ENCODE measurements around the gene CBR1. TPM values are rescaled to one million over a fixed set of nuclear protein-coding genes. Genes with fewer than 3 reads are reported as not detected.

CBR1 gene
- total and polyA plus RNA-seq, 12 donors, result 38.3 to 602 (median 107) TPM

GRCh38 chr21:36055551-36055950 lies 14.3 kb upstream of the CBR1 start:
- TF ChIP-seq, protein P1, sequence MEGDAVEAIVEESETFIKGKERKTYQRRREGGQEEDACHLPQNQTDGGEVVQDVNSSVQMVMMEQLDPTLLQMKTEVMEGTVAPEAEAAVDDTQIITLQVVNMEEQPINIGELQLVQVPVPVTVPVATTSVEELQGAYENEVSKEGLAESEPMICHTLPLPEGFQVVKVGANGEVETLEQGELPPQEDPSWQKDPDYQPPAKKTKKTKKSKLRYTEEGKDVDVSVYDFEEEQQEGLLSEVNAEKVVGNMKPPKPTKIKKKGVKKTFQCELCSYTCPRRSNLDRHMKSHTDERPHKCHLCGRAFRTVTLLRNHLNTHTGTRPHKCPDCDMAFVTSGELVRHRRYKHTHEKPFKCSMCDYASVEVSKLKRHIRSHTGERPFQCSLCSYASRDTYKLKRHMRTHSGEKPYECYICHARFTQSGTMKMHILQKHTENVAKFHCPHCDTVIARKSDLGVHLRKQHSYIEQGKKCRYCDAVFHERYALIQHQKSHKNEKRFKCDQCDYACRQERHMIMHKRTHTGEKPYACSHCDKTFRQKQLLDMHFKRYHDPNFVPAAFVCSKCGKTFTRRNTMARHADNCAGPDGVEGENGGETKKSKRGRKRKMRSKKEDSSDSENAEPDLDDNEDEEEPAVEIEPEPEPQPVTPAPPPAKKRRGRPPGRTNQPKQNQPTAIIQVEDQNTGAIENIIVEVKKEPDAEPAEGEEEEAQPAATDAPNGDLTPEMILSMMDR (IDR thresholded peaks at IDR 0.05), result no peak
- TF ChIP-seq POLR2A (IDR thresholded peaks at IDR 0.05), result no peak
- Histone ChIP-seq H3K4me1 (replicated peaks in 1 of 2) (peaks cover 0 to 29% of the 10 kb centered on the region in 2 donors), H3K4me3 (no peak overlapping the region), H3K27ac (no peak overlapping the region), H3K36me3 (replicated peaks in 1 of 2) (peaks cover 0 to 60% of the 10 kb centered on the region in 2 donors), H3K9me3 (replicated peaks in 1 of 3) (no peaks in the 10 kb centered on the region), H3K27me3 (no peaks in the 10 kb centered on the region)
- peak in 1 of 7 donors; percentile 15 for DNase-seq
- WGBS, 4 donors, result 94 to 100% (median 97%) methylated on average over 3 of the region's 3 CpGs
- intact Hi-C loops (cut with DNase I), result no loop called here

DNA sequence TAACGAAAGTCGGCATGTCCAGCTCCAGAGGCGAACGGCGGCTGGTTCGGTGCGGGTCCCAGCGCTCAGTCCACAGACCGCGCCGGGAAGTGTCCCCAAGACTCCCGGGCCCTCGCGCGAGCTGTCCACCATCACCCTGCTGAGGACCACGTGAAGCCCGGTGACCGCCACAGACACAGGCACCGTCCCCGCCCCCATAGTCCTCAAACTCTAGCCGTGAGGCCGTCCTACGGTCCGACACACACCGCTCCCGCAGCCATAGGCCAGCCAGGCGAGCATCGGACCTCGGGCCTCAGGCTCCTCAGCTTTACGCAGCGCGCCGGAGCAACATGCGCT lies 10.0 kb upstream of the CBR1 start:
- TF ChIP-seq, protein P1 (IDR thresholded peaks at IDR 0.05), result no peak
- no peak for TF ChIP-seq POLR2A (IDR thresholded peaks at IDR 0.05)
- WGBS, 4 donors, result 0 to 1% (median 0%) methylated on average over 4 to 34 of the region's 34 CpGs

GRCh38 chr21:36060159-36060921 lies 9.5 kb upstream of the CBR1 start, which contains the start of gene SETD4:
SETD4 (minus strand) TSS chr21:36060526; CDS start chr21:36058888, 1,638 bp downstream.
- Histone ChIP-seq H3K27ac (peak within 1 kb of the TSS; percentile 76 to 95 (median 84)), H3K9me3 (replicated peaks in 1 of 3) (no peaks in the 10 kb centered on the region), H3K4me3 (peak within 1 kb of the TSS; percentile 17 to 79 (median 70)), H3K36me3 (replicated peaks in 1 of 2) (peaks cover 0 to 28% of the 10 kb centered on the region in 2 donors), H3K27me3 (no peaks in the 10 kb centered on the region), H3K4me1 (replicated peaks in 1 of 2) (peaks cover 0 to 25% of the 10 kb centered on the region in 2 donors)
- TF ChIP-seq POLR2A (IDR thresholded peaks at IDR 0.05), result peak; percentile 87
- TF ChIP-seq, protein P1 (IDR thresholded peaks at IDR 0.05), result no peak
- peak; percentile 89 to 94 (median 93) for DNase-seq
- intact Hi-C loops (cut with DNase I), result no loop called here
- WGBS, 4 donors, result 0 to 1% (median 0%) methylated on average over 15 to 57 of the region's 57 CpGs

More for the DNA sequence above, 10.0 kb upstream of the CBR1 start:
- intact Hi-C loops (cut with DNase I), result no loop called here
- peak overlapping the region; percentile 17 to 79 (median 70) for H3K4me3 ChIP-seq
- no peaks in the 10 kb centered on the region for H3K9me3 ChIP-seq (replicated peaks in 1 of 3)
- DNase-seq, result peak; percentile 56 to 76 (median 66)
- H3K27ac ChIP-seq, result peak overlapping the region; percentile 76 to 95 (median 84)
- H3K36me3 ChIP-seq (replicated peaks in 1 of 2), result peaks cover 0 to 33% of the 10 kb centered on the region in 2 donors
- H3K4me1 ChIP-seq (replicated peaks in 1 of 2), result peaks cover 0 to 25% of the 10 kb centered on the region in 2 donors
- H3K27me3 ChIP-seq, result no peaks in the 10 kb centered on the region

DNA sequence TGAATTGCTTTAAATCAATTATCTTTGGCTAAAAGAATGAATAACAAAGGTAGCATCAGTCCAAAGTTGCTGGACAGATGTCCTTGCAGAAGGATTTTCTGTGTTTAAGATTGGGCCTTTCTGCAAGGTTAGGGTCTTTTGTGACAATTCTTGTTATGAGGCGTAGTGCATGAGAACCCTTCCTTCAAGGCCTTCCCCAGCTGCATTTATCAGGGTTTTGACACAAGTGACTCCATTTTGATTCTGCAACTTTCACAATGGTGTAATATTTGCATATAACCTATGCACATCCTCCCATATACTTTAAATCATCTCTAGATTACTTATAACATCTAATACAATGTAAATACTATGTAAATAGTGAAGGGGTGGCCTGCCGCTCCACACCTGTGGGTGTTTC lies 8.4 kb upstream of the CBR1 start:
- H3K27me3 ChIP-seq, result no peaks in the 10 kb centered on the region
- 90 to 97% (median 93%) methylated on average over 2 of the region's 2 CpGs for WGBS, 4 donors
- no peak for DNase-seq
- intact Hi-C loops (cut with DNase I), result no loop called here
- peaks cover 0 to 25% of the 10 kb centered on the region in 2 donors for H3K4me1 ChIP-seq (replicated peaks in 1 of 2)
- no peak for TF ChIP-seq POLR2A (IDR thresholded peaks at IDR 0.05)
- TF ChIP-seq, protein P1 (IDR thresholded peaks at IDR 0.05), result no peak
- no peak overlapping the region for H3K27ac ChIP-seq
- peaks cover 0 to 17% of the 10 kb centered on the region in 2 donors for H3K36me3 ChIP-seq (replicated peaks in 1 of 2)
- no peaks in the 10 kb centered on the region for H3K9me3 ChIP-seq (replicated peaks in 1 of 3)
- H3K4me3 ChIP-seq, result no peak overlapping the region

Measured in adrenal gland (tissue), 12 donors.